Activated CD4-positive, alpha-beta T cell treated with anti-CD3 and anti-CD28 coated beads, Interleukin-2, Interleukin-6, amounts not matched to agents 100 ng/mL and 50 ng/mL, durations not matched to agents 16 hours and 8 hours (primary cell): ENCODE measurements around the gene C10orf95.
"Not testable (repeated sequence)": the region's sequence is repeated elsewhere in the genome, so short reads cannot be mapped to it uniquely, and the experiment has no call there.

ENCODE experiments used
- DNase-seq: peaks from one replicate; pipeline ENCODE4 v3.0.0-alpha.2; 2020

Gene C10orf95

DNA sequence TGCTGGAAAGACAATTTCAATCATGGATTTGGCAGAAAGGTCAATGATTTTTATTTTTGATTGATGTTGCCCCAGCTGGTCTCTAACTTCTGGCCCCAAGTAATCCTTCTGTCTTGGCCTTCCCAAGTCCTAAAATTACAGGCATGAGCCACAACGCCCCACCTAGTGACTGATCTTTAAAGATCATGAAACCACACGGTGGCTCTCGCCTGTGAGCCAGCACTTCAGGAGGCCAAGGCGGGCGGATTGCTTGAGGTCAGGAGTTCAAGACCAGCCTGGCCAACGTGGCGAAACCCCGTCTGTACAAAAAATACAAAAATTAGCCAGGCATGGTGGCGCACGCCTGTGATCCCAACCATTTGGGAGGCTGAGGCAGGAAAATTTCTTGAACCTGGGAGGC lies 12.6 kb upstream of the C10orf95 start:
- no peak for DNase-seq

DNA sequence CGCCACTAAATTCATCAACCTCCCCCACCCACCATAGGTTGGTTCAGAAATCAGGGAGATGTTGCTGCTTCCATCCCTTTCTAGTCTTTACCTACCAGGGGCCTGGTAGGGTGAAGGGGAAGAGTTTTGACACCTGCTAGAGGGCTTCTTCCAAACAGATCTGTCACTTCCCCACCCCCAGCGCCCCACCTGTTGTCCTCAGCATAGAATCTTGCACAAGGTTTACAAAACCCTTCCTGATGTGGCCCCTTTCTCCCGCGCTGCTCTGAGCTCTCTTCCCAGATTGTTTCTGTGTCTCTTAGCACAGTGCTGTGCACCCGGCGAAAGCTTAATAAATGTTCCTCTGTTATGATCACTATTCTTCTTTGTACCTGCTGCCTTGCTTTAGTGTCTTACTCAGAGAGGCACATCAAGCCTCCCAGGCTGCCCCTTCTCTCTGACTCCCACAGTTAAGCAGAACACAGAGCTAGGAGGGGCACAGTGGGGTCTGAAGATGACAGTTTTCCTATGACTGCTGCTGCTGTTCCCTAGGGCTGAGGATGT lies 11.2 kb upstream of the C10orf95 start:
- DNase-seq: no peak

DNA sequence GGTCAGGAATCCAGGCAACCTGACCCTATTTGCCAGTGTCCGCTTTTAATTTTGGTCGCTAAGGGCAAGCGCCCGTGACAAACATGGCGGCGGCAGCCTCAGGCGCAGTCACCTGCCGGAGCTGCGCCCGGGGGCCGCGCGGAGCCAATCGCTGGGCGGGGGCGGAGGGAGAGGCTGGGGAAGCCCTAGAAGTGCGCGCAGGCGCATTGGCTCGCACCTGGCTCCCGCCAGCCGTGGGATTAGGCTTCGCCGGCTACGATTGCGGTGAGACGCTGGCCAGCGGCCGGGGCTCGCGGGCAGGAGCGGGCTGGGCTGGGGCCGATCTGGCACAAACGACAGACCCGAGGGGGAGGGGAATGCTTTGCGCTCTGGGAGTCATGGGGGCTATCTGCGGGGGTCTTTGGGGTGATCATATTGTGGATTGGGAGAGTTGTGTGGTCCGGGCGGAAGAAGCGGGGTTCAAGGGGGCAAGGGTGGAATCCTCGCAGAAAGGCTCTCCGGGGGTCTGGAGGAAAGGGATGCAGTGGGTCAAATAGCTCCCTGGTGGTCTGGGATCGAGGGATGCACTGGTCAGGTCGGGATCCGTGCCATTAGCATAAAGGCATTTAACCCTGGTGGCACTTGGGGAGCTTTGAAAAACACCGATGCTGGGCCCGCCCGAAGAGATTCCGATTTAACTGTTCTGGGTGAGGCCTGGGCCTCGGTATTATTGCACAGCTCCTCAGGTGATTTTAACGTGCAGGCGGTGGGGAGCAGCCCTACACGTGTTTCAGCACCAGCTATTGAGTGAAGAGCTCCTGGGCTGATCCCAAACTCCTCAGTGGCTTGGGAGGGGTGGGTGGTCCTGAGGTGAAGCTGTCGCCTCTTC lies 10.1 kb upstream of the C10orf95 start:
- DNase-seq: peak; percentile 96

DNA sequence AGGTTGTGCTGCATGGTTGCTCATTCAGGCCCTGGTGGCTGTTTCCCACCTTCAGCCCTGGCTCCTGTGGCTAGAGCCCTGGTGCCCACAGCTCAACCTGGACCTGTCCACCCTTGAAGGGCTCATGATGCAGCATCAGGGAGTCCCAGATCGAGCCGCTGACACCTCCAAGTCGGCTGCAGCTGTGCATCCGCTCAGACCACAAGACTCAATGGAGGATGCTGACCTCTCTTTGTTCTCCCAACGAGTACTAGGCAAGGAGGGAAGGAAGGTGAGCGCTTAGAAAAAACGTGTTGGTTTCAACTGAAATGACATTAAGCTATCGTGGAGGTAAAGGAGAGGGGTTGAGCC lies 9.5 kb upstream of the C10orf95 start:
- no peak for DNase-seq

DNA sequence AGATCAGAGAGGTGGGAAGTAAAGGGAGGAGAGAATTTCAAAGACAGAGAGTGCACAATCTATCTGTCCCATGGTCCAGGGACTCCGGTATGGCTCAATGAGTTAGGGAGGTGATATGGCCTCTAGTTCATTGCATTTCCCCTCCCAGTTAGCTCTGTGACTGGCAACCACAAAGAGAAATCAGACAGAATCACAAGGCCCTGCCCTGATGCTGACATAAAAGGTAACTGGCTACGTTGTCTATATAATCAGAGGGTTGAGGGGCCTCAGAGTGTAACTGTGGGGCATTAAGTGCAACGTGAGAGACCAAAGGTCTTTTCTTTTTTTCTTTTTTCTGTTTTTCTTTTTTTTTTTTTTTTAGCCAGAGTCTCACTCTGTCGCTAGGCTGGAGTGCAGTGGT lies 7.3 kb upstream of the C10orf95 start:
- no peak for DNase-seq

DNA sequence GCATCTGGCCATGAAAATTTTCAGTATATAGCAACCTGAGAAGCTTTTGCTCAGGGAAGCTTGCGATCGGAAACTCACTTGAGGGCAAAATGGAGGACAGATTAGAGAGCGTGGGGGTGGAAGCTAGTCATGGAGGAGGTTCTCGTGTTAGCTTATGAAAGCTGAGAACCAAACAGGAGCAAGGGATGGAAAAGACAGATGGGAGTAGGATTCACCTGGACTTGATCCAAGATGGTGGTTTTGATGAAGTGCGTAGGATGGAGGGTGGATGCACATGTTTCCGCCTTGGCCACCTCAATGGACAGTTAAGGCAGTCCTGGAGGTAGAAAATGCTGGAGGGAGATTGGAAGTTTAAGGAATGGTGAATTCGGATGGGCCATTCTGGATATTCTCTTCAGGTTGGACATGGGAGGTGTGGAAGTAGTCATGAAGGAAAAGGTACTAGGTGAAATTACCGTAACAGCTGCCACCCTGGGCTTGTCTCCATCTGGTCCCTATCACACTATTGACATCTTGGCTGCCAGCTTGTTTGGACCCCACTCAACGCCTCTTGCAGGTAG lies 6.3 kb upstream of the C10orf95 start:
- no peak for DNase-seq

DNA sequence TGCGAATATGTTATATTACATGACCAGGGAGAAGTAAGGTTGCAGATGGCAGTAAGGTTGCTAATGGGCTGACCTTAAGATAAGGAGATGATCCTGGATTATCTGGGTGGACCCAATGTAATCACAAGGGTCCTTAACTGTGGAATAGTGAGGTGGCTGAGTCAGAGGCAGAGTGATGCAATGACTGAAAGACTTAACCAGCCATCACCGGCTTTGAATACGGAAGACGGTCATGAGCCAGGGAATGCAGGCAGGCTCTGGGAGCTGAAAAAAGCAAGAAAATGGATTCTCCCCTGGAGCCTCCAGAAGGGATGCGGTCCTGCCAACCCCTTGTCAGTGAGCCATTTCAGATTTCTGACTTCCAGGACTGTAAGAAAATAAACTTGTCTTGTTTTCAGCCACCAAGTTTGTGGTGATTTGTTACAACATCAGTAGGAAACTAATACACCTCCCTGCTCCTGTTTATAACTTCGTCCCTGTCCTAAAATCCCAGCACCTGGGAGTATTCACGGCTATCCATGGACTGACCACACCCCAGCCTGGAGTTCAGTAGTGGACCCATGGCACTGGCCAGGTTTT lies 4.6 kb upstream of the C10orf95 start:
- no peak for DNase-seq

DNA sequence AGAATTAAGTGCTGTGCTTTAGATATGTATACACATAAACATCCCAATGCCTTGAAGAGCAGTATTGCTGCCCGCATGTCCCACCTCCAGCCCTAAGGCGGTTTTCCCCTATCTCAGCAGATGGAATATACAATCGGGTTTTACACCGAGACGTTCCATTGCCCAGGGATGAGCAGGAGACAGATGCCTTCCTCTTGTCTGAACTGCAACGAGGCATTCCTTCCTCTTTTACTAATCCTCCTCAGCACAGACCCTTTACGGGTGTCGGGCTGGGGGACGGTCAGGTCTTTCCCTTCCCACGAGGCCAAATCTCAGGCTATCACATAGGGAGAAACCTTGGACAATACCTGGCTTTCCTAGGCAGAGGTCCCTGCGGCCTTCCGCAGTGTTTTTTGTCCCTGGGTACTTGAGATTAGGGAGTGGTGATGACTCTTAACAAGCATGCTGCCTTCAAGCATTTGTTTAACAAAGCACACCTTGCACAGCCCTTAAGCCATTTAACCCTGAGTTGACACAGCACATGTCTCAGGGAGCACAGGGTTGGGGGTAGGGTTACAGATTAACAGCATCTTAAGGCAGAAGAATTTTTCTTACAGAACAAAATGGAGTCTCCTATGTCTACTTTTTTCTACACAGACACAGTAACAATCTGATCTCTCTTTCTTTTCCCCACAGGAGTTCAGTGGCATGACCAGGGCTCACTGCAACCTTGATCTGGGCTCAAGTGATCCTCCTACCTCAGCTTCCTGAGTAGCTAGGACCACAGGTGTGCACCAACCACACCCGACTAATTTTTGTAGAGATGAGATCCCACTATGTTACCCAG lies 3.5 kb upstream of the C10orf95 start:
- not testable (repeated sequence) for DNase-seq

DNA sequence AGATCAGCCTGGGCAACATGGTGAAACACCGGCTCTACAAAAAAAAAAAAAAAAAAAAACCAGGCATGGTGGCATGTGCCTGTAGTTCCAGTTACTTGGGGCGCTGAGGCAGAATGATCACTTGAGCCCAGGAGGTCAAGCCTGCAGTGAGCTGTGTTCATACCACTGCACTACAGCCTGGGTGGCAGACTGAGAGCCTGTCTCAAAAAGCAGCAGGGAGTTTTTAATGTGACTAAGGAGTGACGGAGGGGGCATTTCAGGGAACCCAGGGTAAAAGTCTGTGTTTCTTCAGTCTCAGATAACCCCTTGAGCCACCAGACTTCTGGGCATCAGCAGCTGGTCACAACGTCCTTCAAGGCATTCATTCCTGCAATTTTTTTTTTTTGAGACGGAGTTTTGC lies 2.2 kb upstream of the C10orf95 start:
- DNase-seq: no peak

DNA sequence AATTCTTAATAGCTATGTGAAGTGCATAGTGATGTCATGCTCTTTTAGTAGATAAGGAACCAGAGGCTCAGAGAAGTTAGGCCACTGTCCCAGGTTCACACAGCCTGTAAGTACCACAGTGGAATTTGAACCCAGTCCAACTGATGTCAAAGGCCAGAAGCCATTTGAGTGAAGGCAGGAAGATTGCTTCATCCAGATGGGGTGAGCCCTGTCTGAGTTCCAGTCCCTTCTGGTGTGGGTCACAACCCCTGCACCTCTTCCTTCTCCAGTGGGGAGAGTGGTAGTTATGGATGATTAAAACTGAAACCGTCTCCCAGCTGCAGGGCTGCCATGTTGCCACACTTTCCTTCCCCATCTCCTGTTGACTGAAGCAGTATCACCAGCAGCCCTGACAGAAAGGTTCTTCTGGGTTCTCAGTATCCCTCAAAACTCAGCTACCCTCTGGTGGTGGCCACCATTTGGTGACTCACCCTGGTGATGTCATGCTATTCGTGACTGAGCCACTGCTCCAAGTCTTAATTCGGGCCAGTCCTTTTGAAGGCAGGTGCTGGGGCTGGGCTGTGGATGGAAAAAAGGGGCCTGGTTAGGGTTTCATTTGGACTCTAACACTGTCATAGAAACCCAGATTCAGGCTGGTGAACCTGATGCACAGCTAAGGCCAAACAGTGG lies 1.5 kb upstream of the C10orf95 start:
- peak; percentile 88 for DNase-seq

DNA sequence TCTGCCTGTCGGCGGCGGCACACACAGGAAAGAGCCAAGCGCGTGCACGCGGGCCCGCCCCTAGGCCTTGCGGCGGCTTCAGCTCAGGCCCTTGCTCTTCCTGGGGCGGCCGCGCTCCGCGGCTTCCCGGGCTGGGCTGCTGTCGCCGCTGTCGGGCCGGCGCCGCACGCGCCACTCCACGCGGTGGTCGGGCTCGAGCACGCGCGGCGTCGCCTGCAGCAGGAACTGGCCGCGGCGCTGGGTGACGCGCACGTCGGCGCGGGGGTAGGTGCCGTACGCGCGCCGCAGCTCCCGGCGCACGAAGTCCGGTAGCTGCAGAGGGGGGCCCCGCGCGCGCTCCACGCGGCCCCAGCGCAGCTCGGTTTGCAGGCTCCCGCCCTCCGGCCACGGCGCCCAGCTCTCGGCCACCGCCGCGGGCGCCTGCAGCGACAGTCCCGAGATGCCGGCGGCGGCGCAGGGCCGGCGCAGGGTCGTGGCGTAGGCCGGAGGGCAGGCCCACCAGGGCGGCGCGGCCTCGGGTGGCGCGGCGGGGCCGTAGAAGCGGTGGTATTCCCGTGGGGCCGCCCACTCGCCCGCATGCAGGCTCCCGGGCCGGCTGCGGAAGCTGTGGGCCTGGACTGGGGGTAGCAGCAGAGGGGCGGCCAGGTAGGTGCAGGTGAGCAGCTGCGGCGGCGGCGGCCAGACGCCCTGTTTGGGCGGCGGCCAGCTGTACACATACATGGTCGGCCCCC lies 804 bp downstream of the C10orf95 start:
- peak; percentile 94 for DNase-seq

DNA sequence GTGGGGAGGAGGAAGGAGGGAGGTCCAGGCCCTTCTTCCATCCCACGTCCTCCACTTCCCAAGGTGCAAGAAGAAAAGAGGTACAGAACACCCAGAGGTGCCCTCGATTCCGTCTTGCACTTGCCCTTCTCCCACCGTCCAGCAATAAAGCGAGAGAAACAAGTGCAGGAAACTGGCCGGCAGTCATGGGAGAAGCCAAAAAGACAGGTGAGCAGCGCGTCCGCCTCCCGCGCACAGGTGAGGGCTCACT lies 1.3 kb downstream of the C10orf95 start:
- no peak for DNase-seq

DNA sequence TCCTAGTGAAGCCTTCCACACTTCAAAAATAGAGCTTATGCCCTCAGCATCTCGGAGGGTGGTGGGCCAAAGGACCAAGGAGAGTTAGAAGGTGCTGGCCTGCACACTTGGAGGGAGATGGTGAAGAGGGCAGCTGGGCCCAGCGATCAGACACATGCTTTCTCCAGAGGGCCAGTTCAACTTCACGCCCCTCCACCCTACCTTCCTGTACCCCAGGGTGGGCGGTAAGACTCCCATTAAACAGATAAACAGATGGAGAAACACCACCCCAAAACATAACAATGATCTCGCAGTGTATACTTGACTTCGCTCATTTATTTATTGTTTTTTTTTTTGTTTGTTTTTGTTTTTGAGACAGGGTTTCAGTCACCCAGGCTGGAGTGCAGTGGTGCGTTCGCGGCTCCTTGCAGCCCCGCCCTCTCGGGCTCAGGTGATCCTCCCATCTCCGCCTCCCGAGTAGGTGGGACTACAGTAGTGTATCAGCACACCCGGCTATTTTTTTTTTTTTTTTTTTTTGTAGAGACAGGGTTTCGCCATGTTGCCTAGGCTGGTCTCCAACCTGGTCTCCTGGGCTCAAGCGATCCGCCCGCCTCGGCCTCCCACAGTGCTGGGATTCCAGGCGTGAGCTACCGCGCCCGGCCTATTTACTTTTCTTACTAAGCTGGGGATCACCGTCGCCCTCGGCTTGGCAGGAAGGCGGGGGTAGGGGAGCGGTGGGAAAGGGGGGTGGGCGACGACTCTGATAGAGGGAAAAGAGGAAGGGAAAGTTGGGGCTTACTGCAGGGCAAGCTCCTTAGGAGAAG lies 1.8 kb downstream of the C10orf95 start:
- DNase-seq: peak; percentile 90

DNA sequence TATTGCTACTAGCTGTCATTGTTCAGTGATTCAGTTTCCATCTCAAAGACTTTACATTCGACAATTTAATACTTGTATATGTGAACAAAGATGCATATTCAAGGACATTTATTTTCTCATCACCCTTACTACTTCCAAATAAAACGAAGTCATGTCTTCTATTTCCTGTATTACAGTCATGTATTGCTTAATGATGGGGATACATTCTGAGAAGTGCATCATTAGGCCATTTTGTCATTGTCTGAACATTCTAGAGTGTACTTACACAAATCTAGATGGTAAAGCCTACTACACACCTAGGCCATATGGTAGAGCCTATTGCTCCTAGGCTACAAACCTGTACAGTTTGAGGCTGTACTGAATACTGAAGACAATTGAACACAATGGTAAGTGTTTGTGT lies 6.5 kb downstream of the C10orf95 start:
- DNase-seq: no peak

DNA sequence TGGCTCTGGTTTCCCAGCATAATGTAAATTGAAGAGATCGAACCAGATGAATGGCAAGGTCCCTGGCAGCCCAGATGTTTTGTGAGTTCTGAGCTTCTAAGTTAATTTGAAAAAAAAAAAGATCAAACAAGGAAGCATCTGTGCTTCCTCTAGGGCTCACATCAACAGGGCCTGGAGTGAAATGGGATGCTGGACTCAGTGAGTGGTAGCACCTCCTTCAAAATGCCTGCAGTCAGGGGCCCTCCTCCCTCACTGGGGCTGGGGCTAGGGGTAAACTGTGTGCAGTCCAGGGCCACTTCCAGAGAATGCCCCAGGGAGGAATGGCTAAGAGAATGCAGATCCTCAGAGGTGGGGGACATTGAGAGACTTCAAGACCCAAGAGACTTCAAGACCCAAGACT lies 13.0 kb downstream of the C10orf95 start:
- no peak for DNase-seq

DNA sequence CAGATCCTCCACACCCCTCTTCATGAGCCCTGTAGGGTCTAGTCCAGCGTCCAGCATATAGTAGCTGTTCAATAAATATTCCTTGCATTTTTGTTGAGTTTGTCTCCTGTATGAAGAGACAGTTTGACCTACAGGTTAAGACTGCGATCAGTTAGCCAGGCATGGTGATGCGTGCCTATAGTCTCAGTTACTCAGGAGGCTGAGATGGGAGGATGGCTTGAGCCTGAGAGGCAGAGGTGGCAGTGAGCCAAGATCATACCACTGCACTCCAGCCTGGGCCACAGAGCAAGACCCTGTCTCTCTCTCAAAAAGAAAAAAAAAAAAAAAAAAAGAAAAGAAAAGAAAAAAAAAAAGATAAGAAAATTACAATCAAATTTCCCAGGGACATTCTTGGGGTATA lies 13.8 kb downstream of the C10orf95 start:
- no peak for DNase-seq

DNA sequence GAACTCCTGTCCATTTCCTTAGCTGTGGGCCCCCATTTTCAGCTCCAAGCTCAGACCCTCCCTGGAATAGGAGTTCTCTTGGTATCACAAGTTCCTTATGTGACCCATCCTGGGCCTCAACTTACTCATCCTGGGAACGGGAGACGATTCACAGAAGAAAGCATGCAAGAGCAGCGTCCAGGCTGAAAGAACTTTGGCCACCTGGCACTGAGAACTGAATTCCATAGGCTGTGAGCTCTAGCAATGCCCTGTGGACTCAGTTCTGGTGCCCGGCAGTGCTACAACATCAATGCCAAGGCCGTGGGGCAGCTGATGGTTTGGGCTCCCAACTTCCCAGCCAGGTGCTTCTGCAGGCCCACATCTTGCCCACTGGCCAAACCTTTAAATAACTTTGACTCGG lies 15.0 kb downstream of the C10orf95 start:
- DNase-seq: no peak

DNA sequence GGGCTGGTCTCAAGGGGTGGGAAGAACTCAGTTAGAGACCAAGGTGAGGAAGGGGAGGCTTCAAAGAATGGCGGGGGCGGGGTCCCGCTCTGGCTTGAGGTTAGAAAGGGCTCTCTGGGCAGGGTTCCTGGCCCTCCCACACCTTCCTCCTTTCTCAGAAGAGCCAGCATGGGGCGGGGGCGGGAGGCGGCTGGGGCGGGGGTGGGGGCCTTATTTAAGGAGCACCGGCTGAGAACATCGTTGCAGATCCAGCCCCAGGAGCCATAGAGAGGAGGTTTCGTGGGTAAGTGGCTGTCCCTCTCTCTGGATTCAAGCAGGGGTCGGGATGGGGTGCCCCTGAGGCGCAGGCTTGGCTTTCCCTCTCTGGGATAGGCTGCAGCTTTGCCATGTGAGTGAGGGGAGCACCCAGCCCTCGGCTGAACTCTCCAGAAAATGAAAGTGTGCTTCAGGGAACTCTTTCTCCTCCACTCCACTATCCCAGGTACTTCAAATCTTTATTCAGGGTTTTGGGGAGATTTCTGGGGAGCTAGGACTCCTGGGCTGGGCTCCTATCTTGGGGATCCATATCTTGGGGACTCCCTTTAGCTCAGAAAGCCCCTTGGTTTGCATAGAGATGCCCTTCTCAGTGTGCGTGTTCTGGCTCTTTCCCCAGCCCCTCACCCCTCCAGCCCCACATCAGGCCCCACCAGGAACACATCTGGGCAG lies 15.7 kb downstream of the C10orf95 start:
- DNase-seq: peak; percentile 77

DNA sequence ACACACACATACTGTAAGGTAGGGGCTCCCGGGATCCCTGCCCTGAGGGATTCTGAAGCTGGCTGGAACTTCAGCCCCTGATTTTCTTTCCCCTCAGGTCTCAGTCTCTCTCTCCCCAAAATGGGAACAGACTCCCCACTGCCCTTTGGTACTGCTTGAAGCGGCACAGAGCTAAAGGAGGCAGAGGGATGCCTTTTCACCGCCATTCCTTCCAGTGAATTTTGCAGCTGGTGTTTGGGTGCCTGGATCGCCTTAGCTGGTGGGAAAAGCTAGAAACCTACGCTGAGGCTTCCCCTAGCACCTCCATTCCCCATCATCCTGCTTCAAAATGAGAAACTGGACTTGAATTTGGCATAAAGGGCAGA lies 16.2 kb downstream of the C10orf95 start:
- no peak for DNase-seq

DNA sequence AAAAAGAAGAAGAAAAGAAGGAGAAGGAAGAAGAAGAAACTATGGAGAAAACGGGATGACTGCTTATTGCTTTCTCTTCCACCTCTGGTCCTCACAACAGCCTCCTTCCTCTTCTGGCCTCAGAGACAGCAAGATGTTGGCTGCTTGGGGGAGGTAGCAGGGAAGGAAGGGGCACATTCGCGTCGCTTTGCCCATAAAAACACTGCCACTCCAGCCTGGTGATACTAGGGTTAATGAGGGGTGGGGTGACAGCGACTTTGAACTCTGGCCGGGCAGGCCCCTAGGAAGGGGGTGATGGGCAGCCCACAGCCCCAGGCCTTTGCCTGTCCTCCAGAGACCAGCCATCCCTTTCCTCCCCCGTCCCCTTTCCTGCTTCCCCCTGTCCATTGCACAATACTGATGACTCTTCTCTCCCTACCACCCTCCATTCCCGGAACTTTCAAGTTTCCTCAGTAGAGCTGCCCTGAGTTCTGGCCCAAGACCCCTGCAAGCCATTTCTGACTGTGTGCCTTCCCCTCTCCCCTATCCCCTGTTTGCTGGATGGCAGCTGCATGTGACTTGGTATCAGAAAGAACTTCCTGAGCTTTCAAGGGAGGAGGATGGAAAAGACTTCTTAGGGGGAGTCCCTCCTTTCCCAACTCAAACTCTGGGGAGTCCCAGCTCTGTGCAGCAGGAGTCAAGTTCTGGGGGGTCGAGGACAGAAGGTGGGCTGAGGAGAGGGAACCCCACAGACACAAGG lies 16.8 kb downstream of the C10orf95 start:
- DNase-seq: no peak
